IPS-11a (cell line): ENCODE results near the gene NFIC.

Experiments
- H3K4me3 ChIP-seq: one replicate; pipeline ENCODE4 v1.5.1; 2013; ENCODE audit warnings: low read depth, low read length, control low read depth

Gene NFIC

GRCh38 chr19:3481241-3482090, 115.1 kb downstream of the NFIC start:
- no peak overlapping the region for H3K4me3 ChIP-seq

GRCh38 chr19:3482507-3483225, 116.3 kb downstream of the NFIC start:
- no peak overlapping the region for H3K4me3 ChIP-seq

GRCh38 chr19:3483226-3483628, 116.8 kb downstream of the NFIC start, which contains the start of gene SMIM44:
SMIM44 (minus strand) TSS chr19:3483441; CDS start chr19:3483403, 38 bp downstream.
- H3K4me3 ChIP-seq: no peak within 1 kb of the TSS

GRCh38 chr19:3491396-3492119, 125.2 kb downstream of the NFIC start:
- H3K4me3 ChIP-seq: no peak overlapping the region

- H3K4me3 ChIP-seq: no peak overlapping the region
Observed at GRCh38 chr19:3492131-3492839, 125.9 kb downstream of the NFIC start.

- no peak overlapping the region for H3K4me3 ChIP-seq
Observed at GRCh38 chr19:3492919-3493318, 126.5 kb downstream of the NFIC start.

GRCh38 chr19:3493651-3494050, 127.3 kb downstream of the NFIC start:
- no peak overlapping the region for H3K4me3 ChIP-seq

GRCh38 chr19:3494051-3494450, 127.7 kb downstream of the NFIC start:
- H3K4me3 ChIP-seq: no peak overlapping the region

GRCh38 chr19:3494559-3494958, 128.2 kb downstream of the NFIC start:
- H3K4me3 ChIP-seq: no peak overlapping the region

GRCh38 chr19:3496392-3497273, 130.2 kb downstream of the NFIC start:
- no peak overlapping the region for H3K4me3 ChIP-seq

GRCh38 chr19:3497757-3498520, 131.6 kb downstream of the NFIC start:
- no peak overlapping the region for H3K4me3 ChIP-seq

GRCh38 chr19:3499738-3500428, 133.5 kb downstream of the NFIC start:
- H3K4me3 ChIP-seq: peak overlapping the region; percentile 99

- peak within 1 kb of the TSS; percentile 99 for H3K4me3 ChIP-seq
Observed at GRCh38 chr19:3500429-3501101, 134.2 kb downstream of the NFIC start, which contains the start of gene DOHH. DOHH (minus strand) TSS chr19:3500674; CDS start chr19:3496814, 3,860 bp downstream.

- H3K4me3 ChIP-seq: no peak overlapping the region
Observed at GRCh38 chr19:3501780-3502179, 135.4 kb downstream of the NFIC start.

- H3K4me3 ChIP-seq: no peak overlapping the region
Observed at GRCh38 chr19:3503036-3503572, 136.7 kb downstream of the NFIC start.

GRCh38 chr19:3504735-3505134, 138.4 kb downstream of the NFIC start:
- H3K4me3 ChIP-seq: no peak overlapping the region

- H3K4me3 ChIP-seq: peak within 1 kb of the TSS; percentile 69
Observed at GRCh38 chr19:3505598-3506383, 139.4 kb downstream of the NFIC start, which contains the start of gene FZR1. FZR1 (plus strand) TSS chr19:3506311; CDS start chr19:3522990, 16,679 bp downstream.
